Keratinocyte (primary cell): ENCODE data around the gene MAML2. TPM values are rescaled to one million over a fixed set of nuclear protein-coding genes. Genes with fewer than 3 reads are reported as not detected.

Experiments
- DNase-seq: peaks from one replicate; pipeline ENCODE4 v3.0.0-alpha.2; 2011; ENCODE audit warnings: low read depth, missing footprints, low spot score
- FAIRE-seq: peaks from 2 replicates; lab custom pipeline; 2011; peaks lifted over from hg19 to GRCh38; lab: Jason Lieb, UNC
- H2AFZ ChIP-seq: 2 replicates; pipeline ENCODE4 v1.6.0; 2012; ENCODE audit warnings: low read length, control low read depth, inconsistent platforms; ENCODE audit not compliant: control insufficient read depth
- H3K27ac ChIP-seq: 2 replicates; pipeline ENCODE4 v1.5.1; 2011; ENCODE audit warnings: low read length; ENCODE audit not compliant: control insufficient read depth, insufficient read depth
- H3K27me3 ChIP-seq: 3 replicates; pipeline ENCODE4 v1.6.0; 2011; ENCODE audit warnings: low read length; ENCODE audit not compliant: control insufficient read depth, insufficient read depth; ENCODE audit errors: extremely low read depth
- H3K36me3 ChIP-seq, 2 experiments: 2 replicates in 1 of 2; 3 replicates in 1 of 2; pipeline ENCODE4 v1.5.1; 2011; ENCODE audit warnings: low read length in 2 of 2, mild to moderate bottlenecking in 1 of 2; ENCODE audit not compliant: control insufficient read depth in 2 of 2, insufficient read depth in 2 of 2; ENCODE audit errors: extremely low read depth in 1 of 2
- H3K4me1 ChIP-seq: 3 replicates; pipeline ENCODE4 v1.5.1; 2011; ENCODE audit warnings: low read length; ENCODE audit not compliant: control insufficient read depth, insufficient read depth; ENCODE audit errors: extremely low read depth
- H3K4me2 ChIP-seq: 3 replicates; pipeline ENCODE4 v1.6.0; 2011; ENCODE audit warnings: low read depth, low read length; ENCODE audit not compliant: control insufficient read depth, insufficient read depth; ENCODE audit errors: extremely low read depth
- H3K4me3 ChIP-seq, 3 experiments: fragments of 200-600 bp in 1 of 3; sonication (generic) in 1 of 3; 2 replicates in 2 of 3; 3 replicates in 1 of 3; pipeline ENCODE4 v1.5.1; 2011 to 2016; ENCODE audit warnings: low read length in 3 of 3, mild to moderate bottlenecking in 3 of 3, control low read depth in 2 of 3, inconsistent platforms in 1 of 3, low read depth in 1 of 3, mixed read lengths in 1 of 3, mixed run types in 1 of 3, moderate library complexity in 1 of 3; ENCODE audit not compliant: control insufficient read depth in 2 of 3, insufficient read depth in 2 of 3; ENCODE audit errors: extremely low read depth in 1 of 3
- H3K79me2 ChIP-seq: 2 replicates; pipeline ENCODE4 v1.6.0; 2012; ENCODE audit warnings: low read length; ENCODE audit not compliant: control insufficient read depth, insufficient read depth
- H3K9ac ChIP-seq: 3 replicates; pipeline ENCODE4 v1.6.0; 2011; ENCODE audit warnings: low read length; ENCODE audit not compliant: control insufficient read depth, insufficient read depth; ENCODE audit errors: extremely low read depth
- H3K9me1 ChIP-seq: 3 replicates; pipeline ENCODE4 v1.6.0; 2011; ENCODE audit warnings: low read length; ENCODE audit not compliant: control insufficient read depth, insufficient read depth; ENCODE audit errors: extremely low read depth
- H3K9me3 ChIP-seq: 2 replicates; pipeline ENCODE4 v1.5.1; 2012; ENCODE audit warnings: low read depth, low read length; ENCODE audit not compliant: control insufficient read depth
- H4K20me1 ChIP-seq: 3 replicates; pipeline ENCODE4 v1.6.0; 2011; ENCODE audit warnings: low read length; ENCODE audit not compliant: control insufficient read depth, insufficient read depth; ENCODE audit errors: extremely low read depth
- EZH2 ChIP-seq: IDR thresholded peaks from one replicate; pipeline ENCODE4 v1.6.1; 2012; ENCODE audit warnings: inconsistent platforms, mild to moderate bottlenecking, low read length, moderate library complexity
- dilution Hi-C: fragments of 300-500 bp; cut with MboI; formaldehyde crosslinking; loops from one replicate; pipeline ENCODE4 v1.7.0; 2020; ENCODE audit warnings: low sequenced_read_pairs; ENCODE audit not compliant: extremely low pct_ligation_motif_present
- polyA plus RNA-seq, 5 experiments: library from polyadenylated mRNA; depleted of rRNA in 3 of 5; stranded (reverse) in 3 of 5; stranded (forward) in 1 of 5; unstranded in 1 of 5; fragments of >200 nt; gene quantifications; 1 replicate in 1 of 5; 2 replicates in 3 of 5; 3 replicates in 1 of 5; pipeline versions ENCODE4 v1.2.1 to v1.2.3, GENCODE V29; 2011 to 2012; ENCODE audit warnings: missing spikeins in 2 of 5, low read depth in 1 of 5, low replicate concordance in 1 of 5
- TF ChIP-seq, protein P1 (sequence below), 3 experiments: IDR thresholded peaks in 1 of 3; conservative IDR thresholded peaks in 1 of 3; optimal IDR thresholded peaks in 1 of 3; 2 replicates in 2 of 3; 3 replicates in 1 of 3; pipeline versions ENCODE3 to v1.5.1; 2011; ENCODE audit warnings: low read length in 3 of 3, mild to moderate bottlenecking in 3 of 3, moderate library complexity in 2 of 3, control low read depth in 1 of 3, inconsistent platforms in 1 of 3; ENCODE audit not compliant: insufficient read depth in 2 of 3; ENCODE audit errors: extremely low read depth in 1 of 3

Gene MAML2
- polyA plus RNA-seq, 1 donor (not counting 4 experiments of a cell fraction or from before 2014, with no cell fraction given): 4.2 TPM

DNA sequence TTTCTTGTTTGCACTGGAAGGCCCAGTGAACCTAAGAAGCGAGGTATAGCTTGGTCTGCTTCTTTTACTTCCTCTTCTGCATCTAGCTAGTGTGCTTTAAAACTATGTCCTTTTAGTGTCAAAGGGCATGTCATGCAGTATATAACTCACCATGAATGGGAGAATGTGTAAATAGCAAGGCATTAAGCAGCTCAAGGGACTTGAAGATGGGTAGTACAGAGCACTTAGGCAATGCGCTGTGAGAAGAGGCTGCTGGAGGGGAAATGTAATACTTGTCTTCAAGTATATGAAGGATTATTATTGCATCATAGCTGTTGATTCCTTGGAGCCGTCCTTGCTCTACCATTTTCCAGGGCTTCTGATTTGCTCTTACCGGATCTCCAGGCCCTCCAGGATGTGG, 7.6 kb downstream of the MAML2 start:
- Histone ChIP-seq H4K20me1 (no peaks in the 10 kb centered on the region), H3K79me2 (peaks cover 35% of the 10 kb centered on the region), H3K4me3 (no peak overlapping the region), H3K27me3 (no peaks in the 10 kb centered on the region), H3K9ac (no peak overlapping the region), H3K9me1 (no peaks in the 10 kb centered on the region), H3K36me3 (no peaks in the 10 kb centered on the region), H3K4me1 (peaks cover 31% of the 10 kb centered on the region), H3K9me3 (no peaks in the 10 kb centered on the region), H3K4me2 (no peak overlapping the region), H2AFZ (no peak overlapping the region), H3K27ac (no peak overlapping the region)
- DNase-seq: no peak
- dilution Hi-C loops: no loop called here
- no peak for FAIRE-seq
- TF ChIP-seq, protein P1, sequence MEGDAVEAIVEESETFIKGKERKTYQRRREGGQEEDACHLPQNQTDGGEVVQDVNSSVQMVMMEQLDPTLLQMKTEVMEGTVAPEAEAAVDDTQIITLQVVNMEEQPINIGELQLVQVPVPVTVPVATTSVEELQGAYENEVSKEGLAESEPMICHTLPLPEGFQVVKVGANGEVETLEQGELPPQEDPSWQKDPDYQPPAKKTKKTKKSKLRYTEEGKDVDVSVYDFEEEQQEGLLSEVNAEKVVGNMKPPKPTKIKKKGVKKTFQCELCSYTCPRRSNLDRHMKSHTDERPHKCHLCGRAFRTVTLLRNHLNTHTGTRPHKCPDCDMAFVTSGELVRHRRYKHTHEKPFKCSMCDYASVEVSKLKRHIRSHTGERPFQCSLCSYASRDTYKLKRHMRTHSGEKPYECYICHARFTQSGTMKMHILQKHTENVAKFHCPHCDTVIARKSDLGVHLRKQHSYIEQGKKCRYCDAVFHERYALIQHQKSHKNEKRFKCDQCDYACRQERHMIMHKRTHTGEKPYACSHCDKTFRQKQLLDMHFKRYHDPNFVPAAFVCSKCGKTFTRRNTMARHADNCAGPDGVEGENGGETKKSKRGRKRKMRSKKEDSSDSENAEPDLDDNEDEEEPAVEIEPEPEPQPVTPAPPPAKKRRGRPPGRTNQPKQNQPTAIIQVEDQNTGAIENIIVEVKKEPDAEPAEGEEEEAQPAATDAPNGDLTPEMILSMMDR (optimal IDR thresholded peaks at IDR 0.05 in 1 of 3, IDR thresholded peaks at IDR 0.05 in 1 of 3, conservative IDR thresholded peaks at IDR 0.05 in 1 of 3; ENCODE audit: extremely low read depth in 1 of 3, insufficient read depth in 2 of 3, low read length in 3 of 3): no peak
- no peak for TF ChIP-seq EZH2

GRCh38 chr11:96334219-96334618, 8.8 kb downstream of the MAML2 start:
- no peak for DNase-seq
- Histone ChIP-seq H2AFZ (no peak overlapping the region), H4K20me1 (no peaks in the 10 kb centered on the region), H3K9ac (no peak overlapping the region), H3K4me3 (no peak overlapping the region), H3K4me2 (no peak overlapping the region), H3K4me1 (peaks cover 19% of the 10 kb centered on the region), H3K9me3 (no peaks in the 10 kb centered on the region), H3K9me1 (no peaks in the 10 kb centered on the region), H3K27ac (no peak overlapping the region), H3K79me2 (peaks cover 27% of the 10 kb centered on the region), H3K36me3 (no peaks in the 10 kb centered on the region), H3K27me3 (no peaks in the 10 kb centered on the region)
- dilution Hi-C loops: no loop called here
- no peak for FAIRE-seq
- TF ChIP-seq EZH2: no peak
- TF ChIP-seq, protein P1 (optimal IDR thresholded peaks at IDR 0.05 in 1 of 3, IDR thresholded peaks at IDR 0.05 in 1 of 3, conservative IDR thresholded peaks at IDR 0.05 in 1 of 3; ENCODE audit: extremely low read depth in 1 of 3, insufficient read depth in 2 of 3, low read length in 3 of 3): no peak
